Measurements from ENCODE around the gene CNTNAP4. TPM values are rescaled to one million over a fixed set of nuclear protein-coding genes. Genes with fewer than 3 reads are reported as not detected.

CNTNAP4 gene
- total RNA-seq, 1 donor from 2014 or later: not detected

GRCh38 chr16:76386784-76387183, 109.6 kb downstream of the CNTNAP4 start:
- Mint-ChIP-seq H3K9me3 (ENCODE audit: unreplicated experiment) (no peaks in the 10 kb centered on the region), H3K4me3 (ENCODE audit: unreplicated experiment) (no peak overlapping the region), H3K4me1 (ENCODE audit: unreplicated experiment) (no peaks in the 10 kb centered on the region), H3K36me3 (ENCODE audit: unreplicated experiment) (no peaks in the 10 kb centered on the region), H3K27me3 (ENCODE audit: unreplicated experiment) (no peaks in the 10 kb centered on the region), H3K27ac (ENCODE audit: unreplicated experiment) (no peak overlapping the region)
- TF ChIP-seq, protein P1, sequence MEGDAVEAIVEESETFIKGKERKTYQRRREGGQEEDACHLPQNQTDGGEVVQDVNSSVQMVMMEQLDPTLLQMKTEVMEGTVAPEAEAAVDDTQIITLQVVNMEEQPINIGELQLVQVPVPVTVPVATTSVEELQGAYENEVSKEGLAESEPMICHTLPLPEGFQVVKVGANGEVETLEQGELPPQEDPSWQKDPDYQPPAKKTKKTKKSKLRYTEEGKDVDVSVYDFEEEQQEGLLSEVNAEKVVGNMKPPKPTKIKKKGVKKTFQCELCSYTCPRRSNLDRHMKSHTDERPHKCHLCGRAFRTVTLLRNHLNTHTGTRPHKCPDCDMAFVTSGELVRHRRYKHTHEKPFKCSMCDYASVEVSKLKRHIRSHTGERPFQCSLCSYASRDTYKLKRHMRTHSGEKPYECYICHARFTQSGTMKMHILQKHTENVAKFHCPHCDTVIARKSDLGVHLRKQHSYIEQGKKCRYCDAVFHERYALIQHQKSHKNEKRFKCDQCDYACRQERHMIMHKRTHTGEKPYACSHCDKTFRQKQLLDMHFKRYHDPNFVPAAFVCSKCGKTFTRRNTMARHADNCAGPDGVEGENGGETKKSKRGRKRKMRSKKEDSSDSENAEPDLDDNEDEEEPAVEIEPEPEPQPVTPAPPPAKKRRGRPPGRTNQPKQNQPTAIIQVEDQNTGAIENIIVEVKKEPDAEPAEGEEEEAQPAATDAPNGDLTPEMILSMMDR (IDR thresholded peaks at IDR 0.05): no peak
- no peak for DNase-seq (ENCODE audit: extremely low spot score, unreplicated experiment)

- no peaks in the 10 kb centered on the region for H3K9me3 Mint-ChIP-seq (ENCODE audit: unreplicated experiment)
These were observed 110.8 kb downstream of the CNTNAP4 start for GRCh38 chr16:76387994-76388393.

GRCh38 chr16:76389126-76389525, 111.9 kb downstream of the CNTNAP4 start:
- no peaks in the 10 kb centered on the region for H3K36me3 Mint-ChIP-seq (ENCODE audit: unreplicated experiment)
- peaks cover 8% of the 10 kb centered on the region for H3K9me3 Mint-ChIP-seq (ENCODE audit: unreplicated experiment)
- TF ChIP-seq, protein P1 (IDR thresholded peaks at IDR 0.05): no peak
- no peak overlapping the region for H3K4me3 Mint-ChIP-seq (ENCODE audit: unreplicated experiment)
- H3K4me1 Mint-ChIP-seq (ENCODE audit: unreplicated experiment): no peaks in the 10 kb centered on the region
- no peaks in the 10 kb centered on the region for H3K27me3 Mint-ChIP-seq (ENCODE audit: unreplicated experiment)
- H3K27ac Mint-ChIP-seq (ENCODE audit: unreplicated experiment): no peak overlapping the region
- DNase-seq (ENCODE audit: extremely low spot score, unreplicated experiment): no peak

More at GRCh38 chr16:76387994-76388393, 110.8 kb downstream of the CNTNAP4 start:
- TF ChIP-seq, protein P1 (IDR thresholded peaks at IDR 0.05): no peak
- H3K36me3 Mint-ChIP-seq (ENCODE audit: unreplicated experiment): no peaks in the 10 kb centered on the region
- H3K27ac Mint-ChIP-seq (ENCODE audit: unreplicated experiment): no peak overlapping the region
- no peak overlapping the region for H3K4me3 Mint-ChIP-seq (ENCODE audit: unreplicated experiment)
- DNase-seq (ENCODE audit: extremely low spot score, unreplicated experiment): no peak
- H3K4me1 Mint-ChIP-seq (ENCODE audit: unreplicated experiment): no peaks in the 10 kb centered on the region
- H3K27me3 Mint-ChIP-seq (ENCODE audit: unreplicated experiment): no peaks in the 10 kb centered on the region

GRCh38 chr16:76390476-76390875, 113.3 kb downstream of the CNTNAP4 start:
- TF ChIP-seq, protein P1 (IDR thresholded peaks at IDR 0.05): no peak
- Mint-ChIP-seq H3K27ac (ENCODE audit: unreplicated experiment) (no peak overlapping the region), H3K9me3 (ENCODE audit: unreplicated experiment) (peaks cover 8% of the 10 kb centered on the region), H3K4me1 (ENCODE audit: unreplicated experiment) (no peaks in the 10 kb centered on the region), H3K27me3 (ENCODE audit: unreplicated experiment) (no peaks in the 10 kb centered on the region), H3K36me3 (ENCODE audit: unreplicated experiment) (no peaks in the 10 kb centered on the region), H3K4me3 (ENCODE audit: unreplicated experiment) (no peak overlapping the region)
- no peak for DNase-seq (ENCODE audit: extremely low spot score, unreplicated experiment)

GRCh38 chr16:76396977-76397376, 119.8 kb downstream of the CNTNAP4 start:
- H3K27ac Mint-ChIP-seq (ENCODE audit: unreplicated experiment): no peak overlapping the region
- H3K4me1 Mint-ChIP-seq (ENCODE audit: unreplicated experiment): no peaks in the 10 kb centered on the region
- no peak overlapping the region for H3K4me3 Mint-ChIP-seq (ENCODE audit: unreplicated experiment)
- peaks cover 8% of the 10 kb centered on the region for H3K9me3 Mint-ChIP-seq (ENCODE audit: unreplicated experiment)
- TF ChIP-seq, protein P1 (IDR thresholded peaks at IDR 0.05): no peak
- H3K27me3 Mint-ChIP-seq (ENCODE audit: unreplicated experiment): no peaks in the 10 kb centered on the region
- no peak for DNase-seq (ENCODE audit: extremely low spot score, unreplicated experiment)
- H3K36me3 Mint-ChIP-seq (ENCODE audit: unreplicated experiment): no peaks in the 10 kb centered on the region
